Esophagus squamous epithelium (tissue), 4 donors: ENCODE results near the gene AGT.

Experiments used
- CTCF ChIP-seq, 6 experiments: fragments of 450-650 bp in 4 of 6; fragments of 200-600 bp in 2 of 6; sonication (generic) in 2 of 6; IDR thresholded peaks; one replicate each; pipeline ENCODE4 v1.5.1; 2016 to 2019; ENCODE audit warnings: antibody characterized with exemption in 6 of 6, mild to moderate bottlenecking in 4 of 6, moderate library complexity in 4 of 6
- POLR2A ChIP-seq, 4 donors: fragments of 450-650 bp; IDR thresholded peaks; one replicate each; pipeline ENCODE4 v1.6.1; 2017; ENCODE audit warnings: antibody characterized with exemption in 4 of 4, mild to moderate bottlenecking in 4 of 4, moderate library complexity in 3 of 4

GRCh38 chr1:230710543-230710904 is 3.4 kb downstream of the AGT start:
- TF ChIP-seq CTCF (IDR thresholded peaks at IDR 0.05) (no peak), POLR2A (IDR thresholded peaks at IDR 0.05) (no peak)
